ENCODE measurements around the gene TACR1.

DNA sequence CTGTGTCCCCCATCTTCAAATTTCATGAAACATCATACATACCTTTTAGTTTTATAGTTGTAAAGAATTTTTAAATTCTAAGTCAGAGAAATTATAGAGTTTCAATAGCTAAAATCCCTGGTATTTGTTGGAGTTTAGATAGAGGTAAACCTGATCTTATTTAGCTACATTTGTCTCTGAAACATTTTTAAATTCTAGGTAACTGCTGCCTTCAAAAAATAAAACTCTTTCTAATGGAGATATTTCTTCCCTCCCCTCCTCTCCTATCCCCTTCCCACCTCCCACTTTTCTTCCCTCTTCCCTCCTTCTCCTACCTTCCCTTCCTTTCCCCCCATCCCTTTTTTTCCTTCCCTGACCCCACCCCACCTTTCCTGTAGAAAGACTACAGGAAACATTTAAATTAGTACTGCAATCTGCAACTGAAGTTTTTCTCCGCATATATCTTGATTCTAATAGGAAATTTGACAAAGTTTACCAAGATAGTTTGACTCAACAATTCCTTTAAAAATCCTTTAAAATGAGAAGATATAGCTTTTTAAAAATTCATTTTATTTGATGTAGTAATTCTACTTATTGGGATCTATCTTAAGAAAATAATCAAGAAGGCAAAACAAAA, 4.1 kb downstream of the TACR1 start:
- TF ChIP-seq, protein P1, sequence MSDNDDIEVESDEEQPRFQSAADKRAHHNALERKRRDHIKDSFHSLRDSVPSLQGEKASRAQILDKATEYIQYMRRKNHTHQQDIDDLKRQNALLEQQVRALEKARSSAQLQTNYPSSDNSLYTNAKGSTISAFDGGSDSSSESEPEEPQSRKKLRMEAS (IDR thresholded peaks at IDR 0.05) = no peak
- no peak for TF ChIP-seq ELF1 (IDR thresholded peaks at IDR 0.05; ENCODE audit: borderline replicate concordance, low read depth)
- TF ChIP-seq, protein P2, sequence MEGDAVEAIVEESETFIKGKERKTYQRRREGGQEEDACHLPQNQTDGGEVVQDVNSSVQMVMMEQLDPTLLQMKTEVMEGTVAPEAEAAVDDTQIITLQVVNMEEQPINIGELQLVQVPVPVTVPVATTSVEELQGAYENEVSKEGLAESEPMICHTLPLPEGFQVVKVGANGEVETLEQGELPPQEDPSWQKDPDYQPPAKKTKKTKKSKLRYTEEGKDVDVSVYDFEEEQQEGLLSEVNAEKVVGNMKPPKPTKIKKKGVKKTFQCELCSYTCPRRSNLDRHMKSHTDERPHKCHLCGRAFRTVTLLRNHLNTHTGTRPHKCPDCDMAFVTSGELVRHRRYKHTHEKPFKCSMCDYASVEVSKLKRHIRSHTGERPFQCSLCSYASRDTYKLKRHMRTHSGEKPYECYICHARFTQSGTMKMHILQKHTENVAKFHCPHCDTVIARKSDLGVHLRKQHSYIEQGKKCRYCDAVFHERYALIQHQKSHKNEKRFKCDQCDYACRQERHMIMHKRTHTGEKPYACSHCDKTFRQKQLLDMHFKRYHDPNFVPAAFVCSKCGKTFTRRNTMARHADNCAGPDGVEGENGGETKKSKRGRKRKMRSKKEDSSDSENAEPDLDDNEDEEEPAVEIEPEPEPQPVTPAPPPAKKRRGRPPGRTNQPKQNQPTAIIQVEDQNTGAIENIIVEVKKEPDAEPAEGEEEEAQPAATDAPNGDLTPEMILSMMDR (IDR thresholded peaks at IDR 0.05 in 2 of 3, conservative IDR thresholded peaks at IDR 0.05 in 1 of 3; ENCODE audit: borderline replicate concordance in 1 of 3, insufficient read depth in 1 of 3, low read depth in 2 of 3, low read length in 2 of 3) = no peak
- TF ChIP-seq POLR2AphosphoS5 (IDR thresholded peaks at IDR 0.05; ENCODE audit: low read depth, low read length) = no peak
- TF ChIP-seq POLR2A (IDR thresholded peaks at IDR 0.05; ENCODE audit: borderline replicate concordance, extremely low read depth, insufficient read depth, insufficient read length) = no peak
- no peak for TF ChIP-seq CEBPB (IDR thresholded peaks at IDR 0.05; ENCODE audit: low read depth)
- no peak for TF ChIP-seq TCF7L2 (IDR thresholded peaks at IDR 0.05; ENCODE audit: borderline replicate concordance, extremely low read depth, insufficient read depth, insufficient read length)
- TF ChIP-seq YY1 (IDR thresholded peaks at IDR 0.05; ENCODE audit: extremely low read depth, insufficient replicate concordance, low read depth, low read length) = no peak
- TF ChIP-seq, protein P3, sequence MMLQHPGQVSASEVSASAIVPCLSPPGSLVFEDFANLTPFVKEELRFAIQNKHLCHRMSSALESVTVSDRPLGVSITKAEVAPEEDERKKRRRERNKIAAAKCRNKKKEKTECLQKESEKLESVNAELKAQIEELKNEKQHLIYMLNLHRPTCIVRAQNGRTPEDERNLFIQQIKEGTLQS (IDR thresholded peaks at IDR 0.05) = no peak
- TF ChIP-seq RAD21 (IDR thresholded peaks at IDR 0.05; ENCODE audit: low read depth) = no peak
- no peak for TF ChIP-seq SP1 (IDR thresholded peaks at IDR 0.05; ENCODE audit: low read depth)
- TF ChIP-seq, protein P4, sequence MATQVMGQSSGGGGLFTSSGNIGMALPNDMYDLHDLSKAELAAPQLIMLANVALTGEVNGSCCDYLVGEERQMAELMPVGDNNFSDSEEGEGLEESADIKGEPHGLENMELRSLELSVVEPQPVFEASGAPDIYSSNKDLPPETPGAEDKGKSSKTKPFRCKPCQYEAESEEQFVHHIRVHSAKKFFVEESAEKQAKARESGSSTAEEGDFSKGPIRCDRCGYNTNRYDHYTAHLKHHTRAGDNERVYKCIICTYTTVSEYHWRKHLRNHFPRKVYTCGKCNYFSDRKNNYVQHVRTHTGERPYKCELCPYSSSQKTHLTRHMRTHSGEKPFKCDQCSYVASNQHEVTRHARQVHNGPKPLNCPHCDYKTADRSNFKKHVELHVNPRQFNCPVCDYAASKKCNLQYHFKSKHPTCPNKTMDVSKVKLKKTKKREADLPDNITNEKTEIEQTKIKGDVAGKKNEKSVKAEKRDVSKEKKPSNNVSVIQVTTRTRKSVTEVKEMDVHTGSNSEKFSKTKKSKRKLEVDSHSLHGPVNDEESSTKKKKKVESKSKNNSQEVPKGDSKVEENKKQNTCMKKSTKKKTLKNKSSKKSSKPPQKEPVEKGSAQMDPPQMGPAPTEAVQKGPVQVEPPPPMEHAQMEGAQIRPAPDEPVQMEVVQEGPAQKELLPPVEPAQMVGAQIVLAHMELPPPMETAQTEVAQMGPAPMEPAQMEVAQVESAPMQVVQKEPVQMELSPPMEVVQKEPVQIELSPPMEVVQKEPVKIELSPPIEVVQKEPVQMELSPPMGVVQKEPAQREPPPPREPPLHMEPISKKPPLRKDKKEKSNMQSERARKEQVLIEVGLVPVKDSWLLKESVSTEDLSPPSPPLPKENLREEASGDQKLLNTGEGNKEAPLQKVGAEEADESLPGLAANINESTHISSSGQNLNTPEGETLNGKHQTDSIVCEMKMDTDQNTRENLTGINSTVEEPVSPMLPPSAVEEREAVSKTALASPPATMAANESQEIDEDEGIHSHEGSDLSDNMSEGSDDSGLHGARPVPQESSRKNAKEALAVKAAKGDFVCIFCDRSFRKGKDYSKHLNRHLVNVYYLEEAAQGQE (IDR thresholded peaks at IDR 0.05; ENCODE audit: low read depth) = no peak

All from HCT116 (cell line).